Measurements from ENCODE around the gene ATP13A1.

ATP13A1 gene

GRCh38 chr19:19663256-19664120 lies at the start of gene ATP13A1:
TSS of gene ATP13A1 (minus strand) at chr19:19663676. CDS start at chr19:19663666, 10 bp downstream.
- no peak for TF ChIP-seq CTCF (IDR thresholded peaks at IDR 0.05; ENCODE audit: poor library complexity, severe bottlenecking)
- H3K4me3 ChIP-seq (ENCODE audit: severe bottlenecking), result peak within 1 kb of the TSS; percentile 99
- peaks cover 4% of the 10 kb centered on the region for H3K4me1 ChIP-seq (ENCODE audit: insufficient read depth, poor library complexity, severe bottlenecking)
- peaks cover 33% of the 10 kb centered on the region for H3K36me3 ChIP-seq (ENCODE audit: low read depth)
- no peaks in the 10 kb centered on the region for H3K9me3 ChIP-seq (ENCODE audit: severe bottlenecking)
- ATAC-seq (ENCODE audit: low read depth) (peak; percentile 93), DNase-seq (ENCODE audit: low spot score) (peak; percentile 97)
- H3K27ac ChIP-seq (ENCODE audit: poor library complexity, severe bottlenecking), result peak within 1 kb of the TSS; percentile 58
- H3K27me3 ChIP-seq (ENCODE audit: insufficient read depth, poor library complexity, severe bottlenecking), result no peaks in the 10 kb centered on the region

- H3K27ac ChIP-seq (ENCODE audit: poor library complexity, severe bottlenecking), result no peak overlapping the region
- H3K4me1 ChIP-seq (ENCODE audit: insufficient read depth, poor library complexity, severe bottlenecking), result no peaks in the 10 kb centered on the region
- TF ChIP-seq CTCF (IDR thresholded peaks at IDR 0.05; ENCODE audit: poor library complexity, severe bottlenecking), result no peak
- H3K4me3 ChIP-seq (ENCODE audit: severe bottlenecking), result no peak overlapping the region
- no peak for DNase-seq (ENCODE audit: low spot score)
- H3K36me3 ChIP-seq (ENCODE audit: low read depth), result peaks cover 36% of the 10 kb centered on the region
- no peaks in the 10 kb centered on the region for H3K27me3 ChIP-seq (ENCODE audit: insufficient read depth, poor library complexity, severe bottlenecking)
- peaks cover 66% of the 10 kb centered on the region for H3K9me3 ChIP-seq (ENCODE audit: severe bottlenecking)
- ATAC-seq (ENCODE audit: low read depth), result no peak
Measured at GRCh38 chr19:19711934-19712828, 48.7 kb upstream of the ATP13A1 start.

- Histone ChIP-seq H3K4me3 (ENCODE audit: severe bottlenecking) (no peak overlapping the region), H3K27ac (ENCODE audit: poor library complexity, severe bottlenecking) (no peak overlapping the region), H3K36me3 (ENCODE audit: low read depth) (peaks cover 36% of the 10 kb centered on the region), H3K9me3 (ENCODE audit: severe bottlenecking) (peaks cover 68% of the 10 kb centered on the region), H3K4me1 (ENCODE audit: insufficient read depth, poor library complexity, severe bottlenecking) (no peaks in the 10 kb centered on the region), H3K27me3 (ENCODE audit: insufficient read depth, poor library complexity, severe bottlenecking) (no peaks in the 10 kb centered on the region)
- ATAC-seq (ENCODE audit: low read depth), result no peak
- no peak for TF ChIP-seq CTCF (IDR thresholded peaks at IDR 0.05; ENCODE audit: poor library complexity, severe bottlenecking)
- DNase-seq (ENCODE audit: low spot score), result no peak
Measured at GRCh38 chr19:19711306-19711933, 47.9 kb upstream of the ATP13A1 start.

GRCh38 chr19:19710506-19710905 lies 47.0 kb upstream of the ATP13A1 start:
- no peaks in the 10 kb centered on the region for H3K4me1 ChIP-seq (ENCODE audit: insufficient read depth, poor library complexity, severe bottlenecking)
- DNase-seq (ENCODE audit: low spot score), result no peak
- H3K36me3 ChIP-seq (ENCODE audit: low read depth), result peaks cover 36% of the 10 kb centered on the region
- no peak for ATAC-seq (ENCODE audit: low read depth)
- H3K4me3 ChIP-seq (ENCODE audit: severe bottlenecking), result no peak overlapping the region
- peaks cover 69% of the 10 kb centered on the region for H3K9me3 ChIP-seq (ENCODE audit: severe bottlenecking)
- no peaks in the 10 kb centered on the region for H3K27me3 ChIP-seq (ENCODE audit: insufficient read depth, poor library complexity, severe bottlenecking)
- H3K27ac ChIP-seq (ENCODE audit: poor library complexity, severe bottlenecking), result no peak overlapping the region
- TF ChIP-seq CTCF (IDR thresholded peaks at IDR 0.05; ENCODE audit: poor library complexity, severe bottlenecking), result no peak

Measured in RWPE2 (cell line).